Neural cell (in vitro differentiated cells): Measurements from ENCODE around the gene TBC1D3I. TPM values are rescaled to one million over a fixed set of nuclear protein-coding genes. Genes with fewer than 3 reads are reported as not detected.

ENCODE experiments used
- H2AFZ ChIP-seq: fragments of 200-600, 300-800 bp; sonication (generic), shearing (Covaris generic); 2 replicates; pipeline ENCODE4 v1.6.0; 2014; ENCODE audit warnings: low read depth, mild to moderate bottlenecking, antibody characterized with exemption, low read length, moderate library complexity
- H3F3A ChIP-seq: fragments of 200-600 bp; shearing (Covaris generic); 2 replicates; pipeline ENCODE4 v1.6.1; 2016; ENCODE audit warnings: mild to moderate bottlenecking, moderate library complexity, mixed read lengths, antibody characterized with exemption, low read length; ENCODE audit not compliant: insufficient read depth, poor library complexity, severe bottlenecking
- H3K27ac ChIP-seq: fragments of 200-600, 300-800 bp; sonication (generic), shearing (Covaris generic); 2 replicates; pipeline ENCODE4 v1.5.1; 2014; ENCODE audit warnings: mild to moderate bottlenecking, low read length, moderate library complexity
- H3K27me3 ChIP-seq: fragments of 300-800, 200-600 bp; sonication (generic), shearing (Covaris generic); 2 replicates; pipeline ENCODE4 v1.6.0; 2014; ENCODE audit warnings: mild to moderate bottlenecking, low read depth, low read length, moderate library complexity; ENCODE audit not compliant: insufficient read depth
- H3K36me3 ChIP-seq: fragments of 300-800, 200-600 bp; sonication (generic), shearing (Covaris generic); 2 replicates; pipeline ENCODE4 v1.5.1; 2014; ENCODE audit warnings: mild to moderate bottlenecking, antibody characterized with exemption, low read length, moderate library complexity; ENCODE audit not compliant: insufficient read depth
- H3K4me2 ChIP-seq: fragments of 300-800, 200-600 bp; sonication (generic), shearing (Covaris generic); 2 replicates; pipeline ENCODE4 v1.6.0; 2014; ENCODE audit warnings: mild to moderate bottlenecking, low read length
- H3K4me3 ChIP-seq: fragments of 300-800, 200-600 bp; sonication (generic), shearing (Covaris generic); 2 replicates; pipeline ENCODE4 v1.5.1; 2014; ENCODE audit warnings: mild to moderate bottlenecking, low read length, moderate library complexity
- H3K79me2 ChIP-seq: fragments of 200-600 bp; shearing (Covaris generic); replicated peaks from 2 replicates; pipeline ENCODE4 v1.6.0; 2014; ENCODE audit warnings: mild to moderate bottlenecking, low read length, moderate library complexity; ENCODE audit not compliant: insufficient read depth
- H3K9ac ChIP-seq: fragments of 300-800, 200-600 bp; sonication (generic), shearing (Covaris generic); 2 replicates; pipeline ENCODE4 v1.6.1; 2016; ENCODE audit warnings: mild to moderate bottlenecking, low read length, mixed read lengths
- H3K9me2 ChIP-seq: fragments of 200-600 bp; shearing (Covaris generic); 2 replicates; pipeline ENCODE4 v1.6.1; 2016; ENCODE audit warnings: mild to moderate bottlenecking, low read length, mixed read lengths; ENCODE audit not compliant: insufficient read depth
- H3K9me3 ChIP-seq: fragments of 200-600, 300-800 bp; sonication (generic), shearing (Covaris generic); 2 replicates; pipeline ENCODE4 v1.6.1; 2016; ENCODE audit warnings: mild to moderate bottlenecking, mixed run types, low read length, moderate library complexity, mixed read lengths
- H4K20me1 ChIP-seq: fragments of 200-600 bp; shearing (Covaris generic); 2 replicates; pipeline ENCODE4 v1.6.1; 2016; ENCODE audit warnings: mild to moderate bottlenecking, mixed run types; ENCODE audit not compliant: insufficient read depth
- CTCF ChIP-seq: fragments of 450-650 bp; IDR thresholded peaks from 2 replicates; pipeline ENCODE4 v1.5.1; 2014; ENCODE audit warnings: antibody characterized with exemption, mild to moderate bottlenecking, moderate library complexity; ENCODE audit not compliant: poor library complexity, severe bottlenecking
- EP300 ChIP-seq: fragments of 450-650 bp; conservative IDR thresholded peaks from 2 replicates; pipeline ENCODE4 v1.6.1; 2014; ENCODE audit warnings: antibody characterized with exemption, mild to moderate bottlenecking, moderate library complexity; ENCODE audit not compliant: poor library complexity, severe bottlenecking
- EZH2 ChIP-seq: fragments of 200-600, 300-800 bp; shearing (Covaris generic), sonication (generic); IDR thresholded peaks from 2 replicates; pipeline ENCODE4 v1.6.1; 2014; ENCODE audit warnings: antibody characterized with exemption, low read length, borderline replicate concordance, mild to moderate bottlenecking; ENCODE audit not compliant: insufficient read depth, poor library complexity, severe bottlenecking
- MXI1 ChIP-seq: fragments of 450-650 bp; conservative IDR thresholded peaks from 2 replicates; pipeline ENCODE4 v1.6.1; 2014; ENCODE audit warnings: antibody characterized with exemption, mild to moderate bottlenecking; ENCODE audit not compliant: poor library complexity, severe bottlenecking
- POLR2AphosphoS5 ChIP-seq: IDR thresholded peaks from 2 replicates; pipeline ENCODE4 v1.6.1; 2012
- RAD21 ChIP-seq: fragments of 450-650 bp; conservative IDR thresholded peaks from 2 replicates; pipeline ENCODE4 v1.6.1; 2014; ENCODE audit warnings: antibody characterized with exemption, mild to moderate bottlenecking, moderate library complexity
- REST ChIP-seq: IDR thresholded peaks from 2 replicates; pipeline ENCODE4 v1.6.1; 2012; ENCODE audit warnings: borderline replicate concordance
- SMC3 ChIP-seq: fragments of 450-650 bp; conservative IDR thresholded peaks from 2 replicates; pipeline ENCODE4 v1.6.1; 2014; ENCODE audit warnings: antibody characterized with exemption, mild to moderate bottlenecking, moderate library complexity; ENCODE audit not compliant: poor library complexity
- TAF1 ChIP-seq: IDR thresholded peaks from 2 replicates; pipeline ENCODE4 v1.6.1; 2012; ENCODE audit warnings: low read depth
- polyA plus RNA-seq: library from polyadenylated mRNA; depleted of rRNA; stranded (reverse); fragments of >200 nt; gene quantifications from 2 replicates; pipeline ENCODE4 v1.2.3, GENCODE V29; 2014

The TBC1D3I gene
- polyA plus RNA-seq, 1 donor from 2014 or later, result 0.32 TPM

- H3K36me3 ChIP-seq, result no peaks in the 10 kb centered on the region
- no peak overlapping the region for H3K4me2 ChIP-seq
- no peak overlapping the region for H3K4me3 ChIP-seq
- no peak for TF ChIP-seq TAF1
- no peak for TF ChIP-seq EZH2
- no peak for TF ChIP-seq POLR2AphosphoS5
- TF ChIP-seq REST, result no peak
- TF ChIP-seq SMC3, result no peak
- no peak for TF ChIP-seq MXI1
- no peak for TF ChIP-seq CTCF
- no peak for TF ChIP-seq EP300
- no peak for TF ChIP-seq RAD21
- no peaks in the 10 kb centered on the region for H4K20me1 ChIP-seq
- H3K9ac ChIP-seq, result no peak overlapping the region
- no peaks in the 10 kb centered on the region for H3K9me3 ChIP-seq
- no peaks in the 10 kb centered on the region for H3K79me2 ChIP-seq
- H3K9me2 ChIP-seq, result no peaks in the 10 kb centered on the region
- no peak overlapping the region for H2AFZ ChIP-seq
- H3F3A ChIP-seq, result no peaks in the 10 kb centered on the region
- H3K27ac ChIP-seq, result no peak overlapping the region
- peaks cover 3% of the 10 kb centered on the region for H3K27me3 ChIP-seq
Measured at GRCh38 chr17:36205637-36206485, 58.5 kb downstream of the TBC1D3I start.

- H2AFZ ChIP-seq, result no peak overlapping the region
Measured at GRCh38 chr17:36204724-36205500, 59.5 kb downstream of the TBC1D3I start.

More at GRCh38 chr17:36204724-36205500, 59.5 kb downstream of the TBC1D3I start:
- TF ChIP-seq CTCF (no peak), REST (no peak), EP300 (no peak), POLR2AphosphoS5 (no peak), EZH2 (no peak), MXI1 (no peak), SMC3 (no peak), RAD21 (no peak), TAF1 (no peak)
- Histone ChIP-seq H4K20me1 (no peaks in the 10 kb centered on the region), H3F3A (no peaks in the 10 kb centered on the region), H3K79me2 (no peaks in the 10 kb centered on the region), H3K4me2 (no peak overlapping the region), H3K27me3 (peaks cover 3% of the 10 kb centered on the region), H3K36me3 (no peaks in the 10 kb centered on the region), H3K9ac (no peak overlapping the region), H3K9me2 (no peaks in the 10 kb centered on the region), H3K9me3 (no peaks in the 10 kb centered on the region), H3K27ac (no peak overlapping the region), H3K4me3 (no peak overlapping the region)
